ENCODE measurements around the gene EPHA5.

EPHA5 gene

GRCh38 chr4:65667506-65668041 is 2.7 kb downstream of the EPHA5 start:
- 31% methylated on average over 6 of the region's 10 CpGs for WGBS
- Histone ChIP-seq H2BK15ac (ENCODE audit: low read depth, poor library complexity, severe bottlenecking) (no peak overlapping the region), H2BK5ac (ENCODE audit: low read depth, low read length, poor library complexity, severe bottlenecking) (no peak overlapping the region), H3K4me2 (ENCODE audit: low read length, poor library complexity, severe bottlenecking) (no peak overlapping the region), H4K91ac (ENCODE audit: low read length) (no peak overlapping the region), H3K23ac (ENCODE audit: low read length in 2 of 2) (no peak overlapping the region), H3K4me3 (ENCODE audit: insufficient read depth in 1 of 2, low read depth in 1 of 2, low read length in 2 of 2) (peak overlapping the region in 1 of 2 experiments; percentile 84), H4K8ac (ENCODE audit: low read length) (no peak overlapping the region), H3K9me3 (ENCODE audit: control insufficient read depth, low read length) (no peaks in the 10 kb centered on the region), H2AFZ (ENCODE audit: low read depth, low read length) (no peak overlapping the region), H3K27me3 (ENCODE audit: control insufficient read depth in 1 of 2, insufficient read depth in 1 of 2, low read length in 2 of 2) (peaks cover 0 to 44% of the 10 kb centered on the region in 2 experiments), H3K18ac (ENCODE audit: low read depth in 1 of 2, low read length in 2 of 2) (no peak overlapping the region), H2AK5ac (ENCODE audit: low read length, severe bottlenecking) (no peak overlapping the region), H3K9ac (ENCODE audit: low read length) (peak overlapping the region; percentile 47), H3K14ac (ENCODE audit: low read length in 2 of 2) (no peak overlapping the region), H2BK12ac (ENCODE audit: low read length in 2 of 2) (no peak overlapping the region), H3K27ac (ENCODE audit: low read length, poor library complexity, severe bottlenecking) (no peak overlapping the region), H3K4ac (ENCODE audit: low read depth in 1 of 2, low read length in 2 of 2) (no peak overlapping the region), H3K79me1 (replicated peaks; ENCODE audit: low read length, poor library complexity, severe bottlenecking) (no peaks in the 10 kb centered on the region), H3K36me3 (ENCODE audit: control insufficient read depth in 1 of 2, insufficient read depth in 2 of 2, low read depth in 1 of 2, low read length in 2 of 2) (no peaks in the 10 kb centered on the region), H3K4me1 (ENCODE audit: control insufficient read depth, insufficient read depth, low read depth, low read length) (peaks cover 13% of the 10 kb centered on the region), H2BK120ac (ENCODE audit: low read depth, low read length) (no peak overlapping the region)
- DNase-seq: no peak

- Histone ChIP-seq H3K36me3 (ENCODE audit: control insufficient read depth in 1 of 2, insufficient read depth in 2 of 2, low read depth in 1 of 2, low read length in 2 of 2) (no peaks in the 10 kb centered on the region), H3K27me3 (ENCODE audit: control insufficient read depth in 1 of 2, insufficient read depth in 1 of 2, low read length in 2 of 2) (peaks cover 0 to 45% of the 10 kb centered on the region in 2 experiments), H2BK12ac (ENCODE audit: low read length in 2 of 2) (no peak overlapping the region), H3K4me2 (ENCODE audit: low read length, poor library complexity, severe bottlenecking) (no peak overlapping the region), H2AK5ac (ENCODE audit: low read length, severe bottlenecking) (no peak overlapping the region), H2BK120ac (ENCODE audit: low read depth, low read length) (no peak overlapping the region), H2BK15ac (ENCODE audit: low read depth, poor library complexity, severe bottlenecking) (no peak overlapping the region), H4K91ac (ENCODE audit: low read length) (no peak overlapping the region), H3K23ac (ENCODE audit: low read length in 2 of 2) (no peak overlapping the region), H3K18ac (ENCODE audit: low read depth in 1 of 2, low read length in 2 of 2) (no peak overlapping the region), H2AFZ (ENCODE audit: low read depth, low read length) (no peak overlapping the region), H4K8ac (ENCODE audit: low read length) (no peak overlapping the region), H3K27ac (ENCODE audit: low read length, poor library complexity, severe bottlenecking) (no peak overlapping the region), H3K79me1 (replicated peaks; ENCODE audit: low read length, poor library complexity, severe bottlenecking) (no peaks in the 10 kb centered on the region), H3K4me3 (ENCODE audit: insufficient read depth in 1 of 2, low read depth in 1 of 2, low read length in 2 of 2) (no peak overlapping the region), H2BK5ac (ENCODE audit: low read depth, low read length, poor library complexity, severe bottlenecking) (no peak overlapping the region), H3K14ac (ENCODE audit: low read length in 2 of 2) (no peak overlapping the region), H3K9ac (ENCODE audit: low read length) (no peak overlapping the region), H3K9me3 (ENCODE audit: control insufficient read depth, low read length) (no peaks in the 10 kb centered on the region), H3K4me1 (ENCODE audit: control insufficient read depth, insufficient read depth, low read depth, low read length) (peaks cover 13% of the 10 kb centered on the region), H3K4ac (ENCODE audit: low read depth in 1 of 2, low read length in 2 of 2) (no peak overlapping the region)
- WGBS: 48% methylated on average over 1 of the region's 3 CpGs
- peak; percentile 12 for DNase-seq
These were observed 4.3 kb downstream of the EPHA5 start for GRCh38 chr4:65665771-65666523.

DNA sequence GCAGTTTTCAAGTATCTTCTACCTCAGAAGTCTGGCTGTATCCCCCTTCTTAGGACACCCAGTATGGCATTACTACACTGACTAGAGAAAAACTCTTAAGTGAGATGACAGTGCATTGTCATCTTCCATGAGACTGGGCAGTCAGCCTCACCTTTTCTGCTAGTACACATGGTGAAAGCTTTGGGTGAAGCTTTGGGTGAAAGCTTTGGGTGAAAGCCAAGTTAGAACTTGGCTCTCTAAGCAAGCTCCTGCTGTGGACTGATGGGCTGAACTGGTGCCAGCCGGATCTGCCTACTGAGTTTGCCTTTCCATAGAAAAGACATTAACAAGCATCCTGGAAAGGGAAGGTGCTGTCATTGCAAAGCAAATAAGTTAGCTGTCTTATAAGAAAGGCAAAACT is 8.8 kb downstream of the EPHA5 start:
- Histone ChIP-seq H2AFZ (ENCODE audit: low read depth, low read length) (no peak overlapping the region), H4K8ac (ENCODE audit: low read length) (no peak overlapping the region), H3K4me1 (ENCODE audit: control insufficient read depth, insufficient read depth, low read depth, low read length) (no peaks in the 10 kb centered on the region), H2BK120ac (ENCODE audit: low read depth, low read length) (no peak overlapping the region), H3K4me3 (ENCODE audit: insufficient read depth in 1 of 2, low read depth in 1 of 2, low read length in 2 of 2) (no peak overlapping the region), H3K79me1 (replicated peaks; ENCODE audit: low read length, poor library complexity, severe bottlenecking) (no peaks in the 10 kb centered on the region), H2BK12ac (ENCODE audit: low read length in 2 of 2) (no peak overlapping the region), H4K91ac (ENCODE audit: low read length) (no peak overlapping the region), H3K23ac (ENCODE audit: low read length in 2 of 2) (no peak overlapping the region), H3K14ac (ENCODE audit: low read length in 2 of 2) (no peak overlapping the region), H3K36me3 (ENCODE audit: control insufficient read depth in 1 of 2, insufficient read depth in 2 of 2, low read depth in 1 of 2, low read length in 2 of 2) (no peaks in the 10 kb centered on the region), H3K27ac (ENCODE audit: low read length, poor library complexity, severe bottlenecking) (no peak overlapping the region), H3K27me3 (ENCODE audit: control insufficient read depth in 1 of 2, insufficient read depth in 1 of 2, low read length in 2 of 2) (peaks cover 0 to 6% of the 10 kb centered on the region in 2 experiments), H3K18ac (ENCODE audit: low read depth in 1 of 2, low read length in 2 of 2) (no peak overlapping the region), H3K9ac (ENCODE audit: low read length) (no peak overlapping the region), H2AK5ac (ENCODE audit: low read length, severe bottlenecking) (no peak overlapping the region), H3K4me2 (ENCODE audit: low read length, poor library complexity, severe bottlenecking) (no peak overlapping the region), H3K9me3 (ENCODE audit: control insufficient read depth, low read length) (no peaks in the 10 kb centered on the region), H2BK15ac (ENCODE audit: low read depth, poor library complexity, severe bottlenecking) (no peak overlapping the region), H3K4ac (ENCODE audit: low read depth in 1 of 2, low read length in 2 of 2) (no peak overlapping the region), H2BK5ac (ENCODE audit: low read depth, low read length, poor library complexity, severe bottlenecking) (no peak overlapping the region)
- no peak for DNase-seq
- 44% methylated on average over 1 of the region's 1 CpG for WGBS

GRCh38 chr4:65658117-65658516 is 12.2 kb downstream of the EPHA5 start:
- DNase-seq: no peak

More at GRCh38 chr4:65658117-65658516, 12.2 kb downstream of the EPHA5 start:
- WGBS: 47% methylated on average over 1 of the region's 1 CpG
- Histone ChIP-seq H3K4me2 (ENCODE audit: low read length, poor library complexity, severe bottlenecking) (no peak overlapping the region), H3K9ac (ENCODE audit: low read length) (no peak overlapping the region), H2BK15ac (ENCODE audit: low read depth, poor library complexity, severe bottlenecking) (no peak overlapping the region), H3K27me3 (ENCODE audit: control insufficient read depth in 1 of 2, insufficient read depth in 1 of 2, low read length in 2 of 2) (peaks cover 0 to 3% of the 10 kb centered on the region in 2 experiments), H2AFZ (ENCODE audit: low read depth, low read length) (no peak overlapping the region), H2BK12ac (ENCODE audit: low read length in 2 of 2) (no peak overlapping the region), H3K36me3 (ENCODE audit: control insufficient read depth in 1 of 2, insufficient read depth in 2 of 2, low read depth in 1 of 2, low read length in 2 of 2) (no peaks in the 10 kb centered on the region), H2AK5ac (ENCODE audit: low read length, severe bottlenecking) (no peak overlapping the region), H3K18ac (ENCODE audit: low read depth in 1 of 2, low read length in 2 of 2) (no peak overlapping the region), H2BK5ac (ENCODE audit: low read depth, low read length, poor library complexity, severe bottlenecking) (no peak overlapping the region), H3K79me1 (replicated peaks; ENCODE audit: low read length, poor library complexity, severe bottlenecking) (no peaks in the 10 kb centered on the region), H4K91ac (ENCODE audit: low read length) (no peak overlapping the region), H3K27ac (ENCODE audit: low read length, poor library complexity, severe bottlenecking) (no peak overlapping the region), H3K9me3 (ENCODE audit: control insufficient read depth, low read length) (no peaks in the 10 kb centered on the region), H3K4ac (ENCODE audit: low read depth in 1 of 2, low read length in 2 of 2) (no peak overlapping the region), H3K4me1 (ENCODE audit: control insufficient read depth, insufficient read depth, low read depth, low read length) (no peaks in the 10 kb centered on the region), H3K4me3 (ENCODE audit: insufficient read depth in 1 of 2, low read depth in 1 of 2, low read length in 2 of 2) (no peak overlapping the region), H4K8ac (ENCODE audit: low read length) (no peak overlapping the region), H3K23ac (ENCODE audit: low read length in 2 of 2) (no peak overlapping the region), H2BK120ac (ENCODE audit: low read depth, low read length) (no peak overlapping the region), H3K14ac (ENCODE audit: low read length in 2 of 2) (no peak overlapping the region)

All from mesenchymal stem cell (in vitro differentiated cells and primary cell).